GM12864 (cell line): Measurements from ENCODE around the gene EIF3B.
A peak's percentile ranks its signal among the peaks of the same experiment; 100 is the strongest.

Experiments
- DNase-seq: peaks from one replicate; pipeline ENCODE4 v3.0.0-alpha.2; 2011; ENCODE audit warnings: low read depth
- H3K4me3 ChIP-seq: 2 replicates; pipeline ENCODE4 v1.5.1; 2011; ENCODE audit warnings: mild to moderate bottlenecking, low read depth, low read length, control low read depth
- TF ChIP-seq, protein P1 (sequence below): IDR thresholded peaks from 2 replicates; pipeline ENCODE4 v1.5.1; 2011; ENCODE audit warnings: low read depth, mild to moderate bottlenecking, moderate library complexity, low read length, control low read depth, inconsistent platforms; ENCODE audit errors: missing control alignments

Gene EIF3B

DNA sequence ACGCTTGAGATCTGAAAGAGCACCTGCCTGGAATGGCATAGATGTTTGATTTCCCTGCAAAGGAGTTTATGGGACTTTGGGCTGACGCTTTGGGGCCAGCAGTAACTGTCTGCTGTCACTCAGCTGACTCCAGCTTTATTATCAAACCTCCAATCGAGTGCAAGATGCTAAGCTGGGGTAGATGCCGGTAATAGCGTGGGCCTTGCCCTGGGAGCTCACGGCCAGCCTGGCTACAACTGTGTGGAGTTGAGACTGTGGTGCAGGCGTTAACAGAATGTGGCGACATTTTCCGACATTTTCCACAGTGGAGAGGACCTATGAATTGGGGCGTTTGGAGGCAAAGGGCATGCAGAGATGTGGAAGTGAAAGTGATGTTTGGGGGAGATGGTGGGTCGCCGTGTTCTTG lies 50.1 kb downstream of the EIF3B start:
- peak overlapping the region; percentile 78 for H3K4me3 ChIP-seq
- DNase-seq = no peak
- TF ChIP-seq, protein P1, sequence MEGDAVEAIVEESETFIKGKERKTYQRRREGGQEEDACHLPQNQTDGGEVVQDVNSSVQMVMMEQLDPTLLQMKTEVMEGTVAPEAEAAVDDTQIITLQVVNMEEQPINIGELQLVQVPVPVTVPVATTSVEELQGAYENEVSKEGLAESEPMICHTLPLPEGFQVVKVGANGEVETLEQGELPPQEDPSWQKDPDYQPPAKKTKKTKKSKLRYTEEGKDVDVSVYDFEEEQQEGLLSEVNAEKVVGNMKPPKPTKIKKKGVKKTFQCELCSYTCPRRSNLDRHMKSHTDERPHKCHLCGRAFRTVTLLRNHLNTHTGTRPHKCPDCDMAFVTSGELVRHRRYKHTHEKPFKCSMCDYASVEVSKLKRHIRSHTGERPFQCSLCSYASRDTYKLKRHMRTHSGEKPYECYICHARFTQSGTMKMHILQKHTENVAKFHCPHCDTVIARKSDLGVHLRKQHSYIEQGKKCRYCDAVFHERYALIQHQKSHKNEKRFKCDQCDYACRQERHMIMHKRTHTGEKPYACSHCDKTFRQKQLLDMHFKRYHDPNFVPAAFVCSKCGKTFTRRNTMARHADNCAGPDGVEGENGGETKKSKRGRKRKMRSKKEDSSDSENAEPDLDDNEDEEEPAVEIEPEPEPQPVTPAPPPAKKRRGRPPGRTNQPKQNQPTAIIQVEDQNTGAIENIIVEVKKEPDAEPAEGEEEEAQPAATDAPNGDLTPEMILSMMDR = no peak

DNA sequence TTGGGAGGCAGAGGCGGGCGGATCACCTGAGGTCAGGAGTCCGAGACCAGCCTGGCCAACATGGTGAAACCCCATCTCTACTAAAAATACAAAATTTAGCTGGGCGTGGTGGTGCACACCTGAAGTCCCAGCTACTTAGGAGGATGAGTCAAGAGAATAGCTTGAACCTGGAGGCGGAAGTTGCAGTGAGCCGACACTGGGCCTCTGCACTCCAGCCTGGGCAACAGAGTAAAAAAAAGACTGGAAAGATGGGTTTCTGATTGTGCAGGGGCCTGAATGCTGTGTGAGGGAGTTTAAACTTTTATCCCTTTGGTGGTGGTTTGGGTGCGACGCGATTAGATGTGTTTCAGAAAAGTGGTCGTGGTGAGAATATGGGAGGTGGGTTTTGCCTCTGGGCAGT lies 50.6 kb downstream of the EIF3B start:
- peak overlapping the region; percentile 78 for H3K4me3 ChIP-seq
- TF ChIP-seq, protein P1 = no peak
- no peak for DNase-seq

DNA sequence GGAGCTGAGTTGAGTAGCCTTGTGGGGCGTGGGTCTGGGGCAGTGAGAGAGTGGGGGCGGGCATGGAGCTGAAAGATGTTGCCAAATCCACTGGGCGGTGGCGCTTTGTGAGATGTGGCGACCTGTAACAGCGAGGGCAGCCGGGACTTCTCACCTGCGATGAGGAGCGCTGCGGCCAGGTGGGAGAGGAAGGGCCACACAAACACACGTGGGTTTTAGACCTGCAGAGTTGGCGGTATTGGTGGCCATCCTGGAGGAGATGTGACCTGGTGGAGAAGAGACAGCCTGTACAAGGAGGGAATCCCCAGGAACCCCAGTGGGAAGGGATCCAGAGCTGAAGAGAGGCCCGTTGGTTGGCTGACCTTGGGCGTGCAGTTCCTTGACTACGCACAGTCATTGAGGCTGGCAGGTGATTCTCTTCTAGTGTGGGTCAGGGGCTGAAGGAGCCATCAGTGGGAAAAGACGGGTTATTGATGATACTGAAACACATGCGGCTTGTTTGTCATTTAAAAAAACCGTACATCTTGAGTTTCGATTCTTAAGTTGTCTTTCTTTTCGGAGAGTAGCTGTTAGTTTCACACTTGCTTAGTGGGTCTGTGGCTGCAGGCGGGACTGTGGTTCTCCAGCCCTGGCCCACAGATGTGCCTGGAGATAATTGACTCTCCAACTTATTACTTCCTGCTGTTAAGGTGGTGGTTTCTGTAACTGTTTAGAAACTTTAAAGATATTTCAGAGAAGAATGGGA lies 51.1 kb downstream of the EIF3B start:
- DNase-seq = peak; percentile 83
- peak overlapping the region; percentile 78 for H3K4me3 ChIP-seq
- TF ChIP-seq, protein P1 = no peak

DNA sequence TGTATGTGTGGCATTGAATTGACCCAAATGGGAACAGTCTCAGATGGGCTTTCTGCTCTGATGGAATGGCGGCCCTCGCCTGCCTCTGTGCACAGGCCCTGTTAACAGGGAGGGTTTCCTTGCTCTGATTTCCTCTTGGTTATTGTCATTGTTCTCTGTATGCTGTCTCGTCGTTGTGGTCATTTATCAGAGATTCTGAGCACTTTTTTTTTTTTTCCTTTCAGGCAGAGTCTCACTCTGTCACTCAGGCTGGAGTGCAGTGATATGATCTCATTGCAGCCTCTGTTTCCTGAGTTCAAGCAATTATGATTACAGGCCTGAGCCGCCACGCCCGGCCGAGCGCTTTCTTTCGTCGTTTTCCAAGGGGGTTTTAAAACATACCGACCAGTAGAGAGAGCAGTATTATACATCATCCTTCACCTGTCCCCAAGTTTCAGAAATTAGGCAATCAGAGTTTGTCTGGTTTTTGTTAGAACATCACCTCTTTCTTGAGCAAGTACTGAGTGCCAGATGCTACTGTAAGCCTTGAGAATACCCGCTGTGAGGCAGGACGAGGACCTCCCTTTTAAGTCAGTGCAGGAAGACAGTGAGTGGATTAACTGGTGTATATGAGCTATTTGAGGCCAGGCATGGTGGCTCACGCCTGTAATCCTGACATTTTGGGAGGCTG lies 55.3 kb downstream of the EIF3B start:
- no peak for DNase-seq
- TF ChIP-seq, protein P1 = no peak

DNA sequence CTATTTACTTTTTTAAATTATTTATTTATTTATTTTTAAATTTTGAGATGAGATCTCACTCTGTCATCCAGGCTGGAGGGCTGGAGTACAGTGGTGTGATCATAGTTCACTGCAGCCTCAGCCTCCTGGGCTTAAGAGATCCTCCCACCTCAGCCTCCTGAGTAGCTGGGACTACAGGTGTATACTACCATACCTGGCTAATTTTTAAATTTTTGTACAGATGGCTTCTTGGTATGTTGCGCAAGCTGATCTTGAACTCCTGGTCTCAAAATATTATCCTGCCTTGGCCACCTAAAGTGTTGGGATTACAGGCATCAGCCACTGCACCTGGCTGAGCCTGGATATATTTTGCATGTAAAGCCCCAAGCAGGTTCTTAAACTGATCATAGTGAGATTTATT lies 56.4 kb downstream of the EIF3B start:
- DNase-seq = no peak
- no peak overlapping the region for H3K4me3 ChIP-seq
- TF ChIP-seq, protein P1 = no peak

More for the DNA sequence above, 55.3 kb downstream of the EIF3B start:
- no peak overlapping the region for H3K4me3 ChIP-seq

DNA sequence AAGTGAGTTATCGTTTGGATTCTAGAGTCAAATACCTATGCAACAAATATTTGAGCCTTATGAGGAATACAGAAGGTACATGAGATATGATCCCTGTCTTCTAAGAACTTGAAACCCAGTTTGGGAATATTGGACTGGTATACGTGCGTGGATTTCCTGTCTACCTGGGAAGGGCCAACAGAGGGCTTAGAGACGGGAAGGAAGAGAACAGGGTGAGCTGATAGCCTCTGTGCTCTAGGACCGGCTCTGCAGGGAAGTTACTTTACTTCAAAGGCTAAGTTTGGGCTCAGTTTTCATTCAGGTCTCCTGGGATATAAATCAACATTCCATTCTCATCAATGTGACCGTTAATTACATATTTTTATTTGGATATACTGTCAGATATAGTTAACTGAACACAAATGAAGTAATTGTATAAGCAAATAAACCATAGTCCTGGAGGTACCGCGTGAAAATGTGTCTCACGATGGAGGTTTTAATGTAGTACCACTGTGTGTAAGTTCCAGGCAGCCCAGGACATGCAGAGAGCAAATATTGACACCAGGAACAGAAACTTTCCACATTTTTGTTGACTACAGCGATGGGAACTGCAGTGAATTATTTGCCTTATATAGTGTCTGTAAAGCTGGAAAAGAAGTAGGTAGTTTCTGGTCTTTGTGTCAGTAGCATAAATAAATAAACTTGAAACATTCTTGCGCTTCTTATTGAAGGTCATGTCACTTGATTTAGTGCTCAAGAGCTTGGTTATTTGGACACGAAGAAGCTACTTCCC lies 57.4 kb downstream of the EIF3B start:
- DNase-seq = no peak
- no peak overlapping the region for H3K4me3 ChIP-seq
- TF ChIP-seq, protein P1 = no peak
